ENCODE measurements around the gene MRPL10.

DNA sequence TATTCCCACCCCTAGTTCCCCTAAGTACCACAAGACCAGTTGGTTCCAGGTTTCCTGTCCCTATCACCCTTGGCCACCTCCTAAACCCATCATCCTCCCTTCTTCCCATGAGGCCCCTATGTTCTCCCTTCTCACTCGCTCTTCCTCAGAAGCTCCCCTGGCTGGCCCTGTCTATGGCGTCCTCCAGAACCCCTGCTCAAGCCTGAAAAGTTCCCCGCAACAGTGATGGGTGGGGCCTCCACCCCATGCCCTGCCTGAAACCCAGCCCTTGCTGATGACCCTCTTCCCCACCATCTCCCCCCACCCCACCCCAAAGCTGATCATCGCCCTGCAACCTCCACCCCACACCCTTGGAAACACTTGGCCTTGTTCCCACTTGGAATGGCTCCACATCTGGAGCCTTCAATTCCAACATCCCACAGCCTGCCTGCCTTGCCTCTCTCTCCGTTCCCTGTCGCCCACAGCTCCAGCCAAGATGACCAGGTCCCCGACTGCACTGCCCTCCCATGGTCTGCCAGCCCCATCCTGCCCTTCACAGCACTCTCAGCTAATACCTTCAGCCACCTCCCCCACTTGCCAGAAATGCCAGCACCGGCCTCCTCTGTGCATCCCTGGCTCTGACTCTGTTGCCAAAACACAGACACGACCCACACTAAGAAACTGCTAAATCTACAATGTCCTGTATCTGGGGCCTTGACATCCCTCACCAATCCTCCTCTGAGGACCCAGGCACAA is 20.3 kb downstream of the MRPL10 start:
- TF ChIP-seq SIN3A (IDR thresholded peaks at IDR 0.05; ENCODE audit: low read depth) (no peak), EZH2 (IDR thresholded peaks at IDR 0.05) (no peak), CEBPB (IDR thresholded peaks at IDR 0.05; ENCODE audit: low read depth) (no peak), POLR2AphosphoS5 (IDR thresholded peaks at IDR 0.05; ENCODE audit: low read depth, low read length) (no peak), RAD21 (IDR thresholded peaks at IDR 0.05; ENCODE audit: low read depth) (no peak), POLR2A (IDR thresholded peaks at IDR 0.05; ENCODE audit: borderline replicate concordance, extremely low read depth, insufficient read depth, insufficient read length) (no peak), ZFX (IDR thresholded peaks at IDR 0.05) (no peak)
- TF ChIP-seq, protein P1, sequence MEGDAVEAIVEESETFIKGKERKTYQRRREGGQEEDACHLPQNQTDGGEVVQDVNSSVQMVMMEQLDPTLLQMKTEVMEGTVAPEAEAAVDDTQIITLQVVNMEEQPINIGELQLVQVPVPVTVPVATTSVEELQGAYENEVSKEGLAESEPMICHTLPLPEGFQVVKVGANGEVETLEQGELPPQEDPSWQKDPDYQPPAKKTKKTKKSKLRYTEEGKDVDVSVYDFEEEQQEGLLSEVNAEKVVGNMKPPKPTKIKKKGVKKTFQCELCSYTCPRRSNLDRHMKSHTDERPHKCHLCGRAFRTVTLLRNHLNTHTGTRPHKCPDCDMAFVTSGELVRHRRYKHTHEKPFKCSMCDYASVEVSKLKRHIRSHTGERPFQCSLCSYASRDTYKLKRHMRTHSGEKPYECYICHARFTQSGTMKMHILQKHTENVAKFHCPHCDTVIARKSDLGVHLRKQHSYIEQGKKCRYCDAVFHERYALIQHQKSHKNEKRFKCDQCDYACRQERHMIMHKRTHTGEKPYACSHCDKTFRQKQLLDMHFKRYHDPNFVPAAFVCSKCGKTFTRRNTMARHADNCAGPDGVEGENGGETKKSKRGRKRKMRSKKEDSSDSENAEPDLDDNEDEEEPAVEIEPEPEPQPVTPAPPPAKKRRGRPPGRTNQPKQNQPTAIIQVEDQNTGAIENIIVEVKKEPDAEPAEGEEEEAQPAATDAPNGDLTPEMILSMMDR (IDR thresholded peaks at IDR 0.05 in 2 of 3, conservative IDR thresholded peaks at IDR 0.05 in 1 of 3; ENCODE audit: borderline replicate concordance in 1 of 3, insufficient read depth in 1 of 3, low read depth in 2 of 3, low read length in 2 of 3) = no peak
- TF ChIP-seq, protein P2, sequence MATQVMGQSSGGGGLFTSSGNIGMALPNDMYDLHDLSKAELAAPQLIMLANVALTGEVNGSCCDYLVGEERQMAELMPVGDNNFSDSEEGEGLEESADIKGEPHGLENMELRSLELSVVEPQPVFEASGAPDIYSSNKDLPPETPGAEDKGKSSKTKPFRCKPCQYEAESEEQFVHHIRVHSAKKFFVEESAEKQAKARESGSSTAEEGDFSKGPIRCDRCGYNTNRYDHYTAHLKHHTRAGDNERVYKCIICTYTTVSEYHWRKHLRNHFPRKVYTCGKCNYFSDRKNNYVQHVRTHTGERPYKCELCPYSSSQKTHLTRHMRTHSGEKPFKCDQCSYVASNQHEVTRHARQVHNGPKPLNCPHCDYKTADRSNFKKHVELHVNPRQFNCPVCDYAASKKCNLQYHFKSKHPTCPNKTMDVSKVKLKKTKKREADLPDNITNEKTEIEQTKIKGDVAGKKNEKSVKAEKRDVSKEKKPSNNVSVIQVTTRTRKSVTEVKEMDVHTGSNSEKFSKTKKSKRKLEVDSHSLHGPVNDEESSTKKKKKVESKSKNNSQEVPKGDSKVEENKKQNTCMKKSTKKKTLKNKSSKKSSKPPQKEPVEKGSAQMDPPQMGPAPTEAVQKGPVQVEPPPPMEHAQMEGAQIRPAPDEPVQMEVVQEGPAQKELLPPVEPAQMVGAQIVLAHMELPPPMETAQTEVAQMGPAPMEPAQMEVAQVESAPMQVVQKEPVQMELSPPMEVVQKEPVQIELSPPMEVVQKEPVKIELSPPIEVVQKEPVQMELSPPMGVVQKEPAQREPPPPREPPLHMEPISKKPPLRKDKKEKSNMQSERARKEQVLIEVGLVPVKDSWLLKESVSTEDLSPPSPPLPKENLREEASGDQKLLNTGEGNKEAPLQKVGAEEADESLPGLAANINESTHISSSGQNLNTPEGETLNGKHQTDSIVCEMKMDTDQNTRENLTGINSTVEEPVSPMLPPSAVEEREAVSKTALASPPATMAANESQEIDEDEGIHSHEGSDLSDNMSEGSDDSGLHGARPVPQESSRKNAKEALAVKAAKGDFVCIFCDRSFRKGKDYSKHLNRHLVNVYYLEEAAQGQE (IDR thresholded peaks at IDR 0.05; ENCODE audit: low read depth) = no peak
- TF ChIP-seq, protein P3, sequence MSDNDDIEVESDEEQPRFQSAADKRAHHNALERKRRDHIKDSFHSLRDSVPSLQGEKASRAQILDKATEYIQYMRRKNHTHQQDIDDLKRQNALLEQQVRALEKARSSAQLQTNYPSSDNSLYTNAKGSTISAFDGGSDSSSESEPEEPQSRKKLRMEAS (IDR thresholded peaks at IDR 0.05) = no peak
- TF ChIP-seq, protein P4, sequence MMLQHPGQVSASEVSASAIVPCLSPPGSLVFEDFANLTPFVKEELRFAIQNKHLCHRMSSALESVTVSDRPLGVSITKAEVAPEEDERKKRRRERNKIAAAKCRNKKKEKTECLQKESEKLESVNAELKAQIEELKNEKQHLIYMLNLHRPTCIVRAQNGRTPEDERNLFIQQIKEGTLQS (IDR thresholded peaks at IDR 0.05) = no peak

All from HCT116 (cell line).